HG02588 (cell line): ENCODE data around the gene BORA.
"Not testable (repeated sequence)": the region's sequence is repeated elsewhere in the genome, so short reads cannot be mapped to it uniquely, and the experiment has no call there.

Source experiments
- ATAC-seq: cut with Tn5 transposase; IDR thresholded peaks from one replicate; pipeline ENCODE4 v1.9.1; 2021; ENCODE audit warnings: mild to moderate bottlenecking, moderate library complexity; ENCODE audit not compliant: unreplicated experiment

BORA gene

DNA sequence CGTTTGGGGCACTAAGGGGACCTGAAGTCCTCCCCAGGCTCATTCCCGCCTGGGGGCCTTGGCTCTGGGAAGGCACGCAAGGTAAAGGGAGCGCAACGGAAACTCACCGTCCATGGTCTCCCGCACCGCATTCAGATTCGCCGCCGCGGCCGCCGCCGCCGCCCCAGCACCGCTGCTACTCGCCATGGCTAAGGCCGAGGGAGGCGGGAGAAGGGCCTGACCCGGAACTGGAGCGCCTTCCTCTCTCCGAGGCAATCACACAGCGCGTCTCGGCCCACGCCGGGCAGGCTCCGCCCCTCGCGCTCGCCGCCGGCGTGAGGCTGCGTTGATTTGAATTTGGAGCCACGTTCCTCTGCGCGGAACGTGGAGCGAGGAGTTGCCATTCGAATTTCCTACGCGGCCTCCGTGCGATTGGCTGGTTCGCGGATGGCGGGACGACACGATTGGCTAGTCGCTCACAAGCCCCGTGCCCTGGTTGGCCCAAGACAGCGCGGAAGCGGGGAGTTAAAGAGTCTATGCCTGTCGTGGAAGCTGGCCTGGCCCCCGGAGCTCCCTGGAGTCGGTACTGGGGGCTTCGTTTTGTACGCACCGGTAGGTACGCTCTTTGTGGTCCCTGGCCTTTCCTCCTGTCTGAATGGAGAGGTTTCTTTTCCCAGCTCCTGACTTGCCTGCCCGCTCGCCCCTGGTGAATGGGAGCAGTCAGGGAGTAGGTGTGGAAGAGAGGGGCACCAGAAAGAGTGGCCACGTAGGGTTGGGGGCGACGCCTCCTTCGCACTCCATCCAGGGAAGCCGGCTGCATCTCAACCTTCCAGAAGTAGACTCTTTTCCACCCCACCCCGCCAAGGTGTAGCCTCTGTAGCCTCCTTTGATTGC is at the start of gene BORA, which contains the start of gene MZT1:
Gene BORA, plus strand, starts transcription at position 507 of the 873 bp plus-strand sequence. CDS start 1,018 bp downstream, outside the sequence.
Gene MZT1, minus strand, starts transcription at position 213 of the 873 bp plus-strand sequence. Its CDS starts 27 bp downstream, at position 186.
- ATAC-seq: peak; percentile 95

DNA sequence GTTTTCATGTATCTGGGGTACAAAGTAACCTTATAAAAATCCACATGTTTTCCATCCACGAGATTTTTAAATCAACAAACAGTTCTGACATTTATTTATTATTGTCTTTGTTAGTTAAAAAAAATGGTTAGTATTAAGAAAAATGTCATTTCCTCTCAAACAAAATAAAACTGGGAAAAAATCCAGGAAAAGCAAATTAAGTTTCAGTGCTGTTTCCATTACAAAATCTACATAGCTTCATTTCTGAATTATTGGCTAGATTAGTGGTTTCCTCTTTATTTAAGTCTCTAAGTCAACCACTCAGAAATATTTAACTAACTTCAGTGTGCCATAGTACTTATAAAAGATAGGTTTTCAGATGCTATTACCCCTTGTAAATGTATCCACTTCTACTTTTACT is 49.4 kb upstream of the BORA start:
- ATAC-seq: no peak

DNA sequence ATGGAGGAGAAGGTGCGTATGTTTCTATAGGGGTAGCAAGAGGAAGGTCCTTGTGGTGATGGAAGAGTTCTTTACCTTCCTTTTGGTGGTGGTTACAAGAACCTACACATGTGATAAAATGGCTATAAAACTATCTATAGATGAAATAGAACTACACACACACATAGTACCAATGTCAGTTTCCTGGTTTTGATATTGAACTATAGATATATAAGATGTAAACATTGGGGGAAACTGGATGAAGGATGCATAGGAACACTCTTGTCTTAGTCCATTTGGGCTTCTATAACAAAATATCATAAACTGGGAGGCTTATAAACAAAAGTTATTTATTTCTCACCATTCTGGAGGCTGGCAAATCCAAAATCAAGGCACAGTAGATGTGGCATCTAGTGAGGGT is 47.4 kb upstream of the BORA start:
- ATAC-seq: no peak

DNA sequence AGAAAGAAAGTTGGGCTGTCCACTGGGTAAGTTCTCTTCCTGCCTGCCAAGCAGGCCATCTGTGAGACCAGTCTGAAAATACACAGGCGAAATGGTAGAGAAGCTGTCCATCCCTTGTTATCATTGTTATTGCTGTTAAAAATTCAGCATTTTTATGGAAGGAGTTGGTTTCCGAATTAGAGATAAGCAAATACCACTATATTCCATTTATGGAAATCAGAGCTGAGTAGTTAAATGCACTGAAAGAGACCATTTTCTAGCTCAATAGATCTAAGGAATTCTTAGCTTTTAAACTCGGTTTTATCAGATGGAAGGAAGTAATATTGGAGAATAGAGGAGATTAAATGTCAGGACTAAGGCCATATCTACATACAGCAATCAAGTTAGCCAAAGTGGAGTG is 41.0 kb upstream of the BORA start:
- no peak for ATAC-seq

DNA sequence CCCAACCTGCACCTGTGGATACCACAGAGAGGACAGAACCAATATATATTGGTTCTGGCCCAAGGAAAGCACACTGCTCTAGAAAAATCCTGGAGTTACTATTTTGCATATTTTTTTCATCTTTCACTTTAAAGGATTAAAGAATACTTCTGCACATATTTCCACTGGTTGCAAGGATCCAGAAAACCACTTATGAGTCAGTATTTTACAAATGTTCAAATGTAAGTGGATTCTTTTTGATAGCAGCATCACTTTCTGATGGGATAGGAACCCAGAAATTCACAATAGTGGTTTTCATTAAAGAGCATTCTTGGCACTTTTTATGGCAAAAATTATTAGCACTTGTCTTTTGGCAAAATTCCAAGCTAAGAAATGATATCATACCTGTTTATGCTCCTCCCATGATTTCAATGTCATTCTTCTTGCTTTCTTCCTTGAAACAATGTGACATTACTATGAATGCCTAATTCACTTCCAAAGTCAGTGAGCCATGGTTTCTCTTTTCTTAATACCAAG is 38.5 kb upstream of the BORA start:
- ATAC-seq: no peak

DNA sequence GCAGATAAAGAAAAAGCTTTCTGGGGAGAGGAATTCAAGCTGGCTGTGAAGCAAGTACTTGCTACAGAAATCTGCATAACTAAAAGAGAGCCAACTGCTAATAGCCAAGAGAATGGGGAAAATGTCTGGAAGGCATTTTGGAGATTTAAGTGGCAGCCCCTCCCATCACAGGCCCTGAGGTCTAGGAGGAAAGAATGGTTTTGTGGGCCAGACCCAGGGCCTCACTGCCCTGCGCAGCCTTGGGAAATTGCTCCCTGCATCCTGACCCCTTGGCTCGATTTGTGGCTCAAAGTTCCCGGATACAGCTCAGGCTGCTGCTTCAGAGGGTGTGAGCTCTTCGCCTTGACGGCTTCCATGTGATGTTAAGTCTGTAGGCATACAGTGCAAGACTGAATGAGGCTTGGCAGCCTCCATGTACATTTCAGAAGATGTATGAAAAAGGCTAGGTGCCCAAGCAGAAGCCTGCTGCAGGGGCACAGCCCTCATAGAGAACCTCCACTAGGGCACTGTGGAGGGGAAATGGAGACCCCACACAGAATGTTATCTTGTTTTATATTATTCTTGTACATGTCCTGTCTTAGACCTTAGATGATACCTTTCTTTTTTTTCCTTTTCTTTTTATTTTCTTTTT is 34.7 kb upstream of the BORA start:
- no peak for ATAC-seq

DNA sequence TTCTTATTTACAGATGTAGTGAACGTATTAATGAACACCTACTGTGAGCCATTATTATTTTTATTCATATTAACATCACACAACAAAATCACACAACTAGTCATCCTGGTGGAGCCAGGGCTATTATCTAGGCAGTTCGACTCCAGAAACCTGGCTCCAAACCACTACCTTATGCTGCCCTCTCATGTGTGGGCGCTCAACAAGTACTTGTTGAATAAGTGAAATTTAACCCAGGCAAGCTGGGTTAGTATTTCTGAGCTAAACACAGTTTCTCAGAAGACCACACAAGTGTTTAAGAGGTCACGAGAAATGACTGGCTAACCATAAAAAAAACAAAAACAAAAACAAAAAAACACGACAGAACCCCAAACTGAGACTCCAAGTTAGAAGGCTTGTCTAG is 33.9 kb upstream of the BORA start:
- no peak for ATAC-seq

DNA sequence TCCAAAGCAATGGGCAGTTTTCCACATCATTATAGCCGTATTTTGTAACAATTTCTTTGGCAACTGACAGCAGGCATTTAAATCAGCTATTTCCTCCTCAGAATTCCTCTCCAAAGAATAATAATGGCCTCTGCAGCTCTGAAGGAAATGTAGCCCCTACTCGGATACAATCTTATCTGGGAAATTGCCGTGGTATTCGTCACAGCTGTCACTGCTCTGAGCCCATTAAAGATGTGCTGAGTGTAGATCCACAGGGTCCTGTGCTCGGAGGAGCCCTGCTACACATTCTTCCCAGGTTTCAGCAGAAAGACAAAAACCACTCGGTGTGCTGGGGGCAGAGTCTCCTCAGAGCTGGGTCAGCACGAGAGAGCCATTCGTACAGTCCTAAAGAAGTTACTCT is 33.4 kb upstream of the BORA start:
- ATAC-seq: no peak

DNA sequence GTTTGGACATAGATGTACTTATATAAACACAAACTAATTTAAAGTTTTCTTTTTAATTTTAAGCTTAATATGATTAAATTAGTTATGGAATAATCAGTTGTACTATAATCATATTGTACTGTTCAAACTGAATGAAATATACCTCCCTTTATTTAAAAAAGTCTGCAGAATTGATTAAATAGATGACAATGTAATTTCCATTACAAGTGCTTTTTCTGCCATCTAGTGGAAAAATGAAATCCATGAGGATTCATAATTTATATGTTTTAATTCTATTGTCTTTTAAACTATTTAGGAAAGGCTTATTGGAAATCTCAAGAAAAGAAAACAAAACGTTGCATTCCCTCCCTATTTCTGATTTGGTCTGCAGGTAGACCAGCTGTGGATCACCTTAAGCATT is 31.1 kb upstream of the BORA start:
- ATAC-seq: no peak

DNA sequence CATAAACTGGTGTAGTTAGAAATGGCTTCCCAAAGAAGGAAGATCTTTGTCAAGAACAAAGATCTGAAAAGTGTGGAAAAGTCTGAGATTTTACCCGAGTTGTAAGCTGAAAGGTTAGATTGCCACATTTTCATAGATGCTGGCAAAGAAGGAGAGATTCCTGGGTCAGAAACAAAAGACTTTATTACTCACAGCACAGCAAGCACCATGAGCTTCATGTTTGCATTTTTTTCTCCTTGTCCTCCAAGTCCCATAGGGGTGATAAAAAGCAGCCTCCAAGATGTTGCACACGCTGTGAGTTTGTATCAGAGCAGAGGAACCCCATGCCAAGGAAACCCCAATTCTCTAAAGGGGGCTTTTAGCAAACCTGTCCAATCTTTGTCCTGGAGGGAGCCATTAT is 29.6 kb upstream of the BORA start:
- no peak for ATAC-seq

DNA sequence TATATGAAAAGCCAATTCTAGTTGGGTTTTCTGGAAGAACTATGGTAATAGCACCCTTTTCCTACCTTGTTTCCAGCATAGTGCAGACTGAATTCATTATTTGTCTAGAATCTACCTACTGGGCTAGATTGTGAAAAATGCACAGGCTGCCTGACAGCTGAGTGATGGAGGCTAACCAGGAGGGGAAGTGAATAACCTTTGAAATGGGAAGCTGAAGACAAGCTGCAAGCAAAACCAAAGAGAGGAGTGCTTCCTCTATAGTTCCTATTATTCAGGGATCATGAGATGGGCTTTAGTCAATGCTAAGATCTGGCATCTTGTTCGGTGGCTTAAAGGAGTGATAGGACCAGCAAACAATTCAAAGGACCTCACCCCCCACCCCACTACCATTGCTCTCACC is 27.2 kb upstream of the BORA start:
- no peak for ATAC-seq

DNA sequence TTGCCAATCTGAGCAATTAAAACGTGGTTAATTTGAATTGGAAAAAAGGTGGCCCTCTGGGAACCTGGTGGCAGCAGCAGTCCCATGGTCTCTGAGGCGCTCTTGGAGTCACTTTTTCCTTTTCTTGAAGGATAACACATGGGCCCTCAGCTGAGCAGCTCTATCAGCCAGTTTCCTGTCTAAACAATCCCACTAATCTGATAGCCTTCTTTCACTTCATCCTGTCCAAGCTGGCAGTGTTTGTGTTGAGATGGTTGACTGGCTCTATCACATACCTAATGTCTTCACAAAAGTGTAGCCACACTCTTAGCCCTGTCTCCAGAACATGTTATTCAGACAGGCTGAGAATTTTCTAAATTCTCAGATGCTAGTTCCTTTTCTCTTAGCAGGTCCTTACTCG is 10.9 kb upstream of the BORA start:
- ATAC-seq: no peak

DNA sequence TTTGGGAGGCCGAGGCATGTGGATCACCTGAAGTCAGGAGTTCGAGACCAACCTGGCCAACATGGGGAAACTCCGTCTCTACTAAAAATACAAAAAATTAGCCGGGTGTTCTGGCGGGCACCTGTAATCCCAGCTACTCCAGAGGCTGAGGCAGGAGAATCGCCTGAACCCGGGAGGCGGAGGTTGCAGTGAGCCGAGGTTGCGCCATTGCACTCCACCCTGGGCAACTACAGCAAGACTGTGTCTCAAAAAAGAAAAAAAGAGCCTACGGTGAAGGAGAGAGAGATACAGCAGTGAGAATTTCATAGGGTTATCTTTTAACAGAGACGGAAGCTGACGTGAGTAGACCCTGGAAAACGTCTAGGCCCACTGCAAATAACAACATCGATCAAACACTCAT is 1.5 kb upstream of the BORA start:
- not testable (repeated sequence) for ATAC-seq

DNA sequence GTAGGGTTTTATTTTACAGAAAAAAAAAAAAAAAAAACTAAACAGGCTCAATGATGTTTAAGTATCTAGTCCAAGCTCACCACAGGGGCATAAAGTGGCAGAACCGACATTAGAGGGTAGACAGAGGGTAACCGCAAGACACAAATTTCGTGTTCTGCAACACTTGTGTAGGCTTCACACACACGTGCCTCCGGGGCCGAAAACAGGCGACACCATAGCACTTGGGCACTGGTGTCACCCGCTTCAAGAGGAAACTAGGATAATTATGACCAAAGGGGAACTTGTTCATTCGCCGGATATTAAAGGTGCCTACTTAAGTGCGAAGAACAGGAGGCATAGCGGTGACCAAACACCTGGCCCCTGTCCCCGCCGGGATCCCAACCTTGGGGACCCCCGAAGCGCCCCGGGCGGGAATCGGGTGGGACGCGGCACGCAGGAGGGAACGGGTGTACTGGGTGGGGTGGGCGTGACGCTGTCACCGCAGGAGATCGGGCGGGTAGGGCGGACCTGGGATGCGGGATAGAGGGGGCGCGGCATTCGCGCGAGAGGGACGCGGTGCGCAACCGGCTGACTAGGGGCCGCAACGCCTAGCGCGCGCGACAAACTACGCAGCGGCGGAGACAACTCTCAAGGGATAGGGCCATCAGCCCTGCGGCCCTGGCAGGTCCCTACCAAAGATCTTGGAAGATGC is 852 bp upstream of the BORA start:
- peak; percentile 24 for ATAC-seq

DNA sequence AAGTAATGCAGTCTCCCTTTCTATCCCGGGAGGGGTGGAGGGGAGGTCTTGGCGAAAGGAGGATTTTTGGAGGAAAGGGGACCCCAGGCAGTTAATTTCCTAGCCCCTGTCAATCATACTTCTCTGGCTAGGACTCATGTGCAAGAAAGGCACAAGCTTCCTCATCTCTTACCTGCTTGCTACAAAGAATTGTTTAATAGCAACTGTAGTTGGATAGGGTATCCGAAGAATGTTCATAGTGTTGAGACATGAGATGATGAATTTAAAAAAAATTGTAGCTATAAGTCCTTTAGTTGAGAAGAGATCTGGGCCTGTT is 525 bp downstream of the BORA start:
- no peak for ATAC-seq

DNA sequence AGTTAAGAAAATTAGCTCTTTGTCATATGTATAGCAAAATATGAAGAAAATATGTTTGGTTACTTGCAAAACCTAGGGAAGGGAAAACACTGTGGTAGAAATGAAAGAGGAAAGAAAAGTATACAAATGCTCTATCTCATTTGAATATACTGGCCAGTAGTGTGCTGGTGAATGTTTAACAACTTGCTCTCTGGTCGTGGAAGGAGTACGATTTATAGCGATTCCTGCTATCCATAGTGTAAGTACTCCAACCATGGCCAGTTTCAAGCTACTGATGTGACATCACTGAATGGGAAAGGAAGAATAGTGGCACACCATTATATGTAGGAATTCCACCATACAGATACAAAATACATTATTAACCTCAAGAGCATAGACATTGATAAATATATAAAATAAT is 9.3 kb downstream of the BORA start:
- no peak for ATAC-seq

DNA sequence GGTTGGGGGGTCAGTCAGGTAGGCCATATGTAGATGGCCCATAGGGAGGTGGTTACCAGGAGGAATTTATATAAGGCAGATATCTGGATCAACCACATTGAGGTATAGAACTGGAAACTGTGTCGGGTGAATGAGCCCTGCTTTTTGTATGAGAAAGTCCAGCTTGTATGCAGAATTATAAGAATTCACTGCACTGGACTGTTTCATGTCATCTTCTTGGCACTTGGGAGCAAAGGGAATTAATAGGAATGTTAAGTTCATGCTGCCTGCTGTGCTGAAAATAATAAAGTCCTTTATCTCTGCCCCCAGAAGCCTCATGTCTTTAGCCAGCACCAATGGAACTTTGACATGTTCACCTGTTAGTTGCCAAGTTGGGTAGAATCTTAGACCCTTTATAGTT is 12.3 kb downstream of the BORA start:
- no peak for ATAC-seq

DNA sequence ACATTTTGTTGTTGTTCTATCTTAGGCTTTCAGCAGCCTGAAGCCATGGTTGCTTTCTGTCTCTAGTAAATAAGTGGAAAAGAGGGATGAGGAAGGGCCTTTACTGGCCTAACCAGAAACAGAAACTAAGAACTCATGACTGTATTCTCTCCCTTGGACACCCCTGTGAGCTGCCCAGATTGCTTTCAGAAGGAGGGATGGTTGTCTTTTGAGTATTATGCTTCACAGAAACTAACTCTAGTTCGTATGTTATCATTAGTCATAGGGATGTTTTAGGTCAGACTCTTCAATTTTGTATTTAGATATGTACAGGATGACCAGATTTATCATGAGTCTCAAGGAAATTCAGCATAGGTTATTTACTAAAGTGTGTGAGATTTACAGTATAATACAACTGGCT is 17.5 kb downstream of the BORA start:
- ATAC-seq: peak; percentile 51

DNA sequence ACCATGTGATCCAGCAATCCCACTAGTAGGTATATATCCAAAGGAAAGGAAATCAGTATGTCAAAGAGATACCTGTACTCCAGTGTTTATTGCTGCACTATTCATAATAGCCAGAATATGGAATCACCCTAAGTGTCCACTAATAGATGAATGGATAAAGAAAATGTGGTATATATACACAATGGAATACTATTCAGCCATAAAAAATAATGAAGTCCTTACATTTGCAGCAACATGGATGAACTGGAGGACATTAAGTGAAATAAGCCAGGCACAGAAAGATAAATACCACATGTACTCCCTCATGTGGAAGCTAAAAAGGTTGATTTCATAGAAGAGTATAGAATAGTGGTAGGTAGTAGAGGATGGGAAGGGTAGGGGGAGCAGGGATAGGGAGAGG is 23.5 kb downstream of the BORA start:
- no peak for ATAC-seq

DNA sequence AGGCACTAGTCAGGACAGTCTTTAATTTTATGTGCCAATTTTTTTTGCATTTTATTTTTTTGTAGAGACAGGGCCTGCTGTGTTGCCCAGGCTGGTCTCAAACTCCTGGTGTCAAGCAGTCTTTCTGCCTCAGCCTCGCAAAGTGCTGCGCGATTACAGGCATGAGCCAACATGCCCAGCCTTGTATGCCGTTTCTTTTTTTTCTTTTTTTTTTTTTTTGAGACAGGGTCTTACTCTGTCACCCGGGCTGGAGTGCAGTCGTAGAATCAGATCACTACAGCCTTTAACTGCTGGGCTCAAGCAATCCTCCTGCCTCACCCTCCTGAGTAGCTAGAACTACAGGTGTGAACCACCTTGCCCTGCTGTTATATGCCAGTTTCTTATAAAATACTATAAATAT is 26.4 kb downstream of the BORA start:
- ATAC-seq: no peak

DNA sequence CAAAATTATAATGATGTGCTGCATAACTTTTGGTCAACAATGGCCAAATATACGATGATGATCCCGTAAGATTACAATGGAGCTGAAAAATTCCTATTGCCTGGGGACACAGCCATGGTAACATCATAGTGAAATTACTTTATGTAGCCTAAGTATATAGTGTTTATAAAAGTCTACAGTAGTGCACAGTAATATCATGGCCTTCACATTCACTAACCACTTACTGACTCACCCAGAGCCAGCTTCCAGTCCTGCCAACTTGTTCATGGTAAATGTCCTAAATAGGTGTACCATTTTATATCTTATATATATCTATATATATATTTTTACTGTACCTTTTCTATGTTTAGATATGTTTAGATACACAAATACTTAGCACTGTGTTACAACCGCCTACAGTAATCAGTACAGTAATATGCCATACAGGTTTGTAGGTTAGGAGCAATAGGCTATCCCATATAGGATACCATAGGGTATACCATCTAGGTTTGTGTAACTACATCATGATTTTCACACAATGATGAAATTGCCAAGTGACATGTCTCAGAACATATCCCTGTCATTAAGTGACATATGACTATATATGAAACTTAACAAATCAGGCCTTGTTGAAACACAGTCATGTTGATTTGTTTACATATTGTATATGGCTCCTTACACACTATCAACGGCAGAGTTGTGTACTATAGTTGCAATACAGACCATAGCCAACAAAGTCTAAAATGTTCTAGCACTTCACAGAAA is 30.2 kb downstream of the BORA start:
- no peak for ATAC-seq
